NCI-H1048 (cell line): Measurements from ENCODE around the gene NEK11.
A peak's percentile ranks its signal among the peaks of the same experiment; 100 is the strongest.
"Not testable (repeated sequence)": the region's sequence is repeated elsewhere in the genome, so short reads cannot be mapped to it uniquely, and the experiment has no call there.

Experiments used
- DNase-seq: peaks from one replicate; lab custom pipeline; 2025; lab: John Stamatoyannopoulos, UW

NEK11 gene

GRCh38 chr3:131038326-131038725 lies 11.6 kb downstream of the NEK11 start:
- DNase-seq = no peak

- DNase-seq = not testable (repeated sequence)
These were observed 15.8 kb downstream of the NEK11 start for GRCh38 chr3:131042271-131042985.

- DNase-seq = peak; percentile 23
These were observed 20.9 kb downstream of the NEK11 start for GRCh38 chr3:131047582-131047981.

- DNase-seq = no peak
These were observed 21.4 kb downstream of the NEK11 start for GRCh38 chr3:131048030-131048429.

- no peak for DNase-seq
These were observed 23.3 kb downstream of the NEK11 start for GRCh38 chr3:131050001-131050400.

- DNase-seq = no peak
These were observed 26.6 kb downstream of the NEK11 start for GRCh38 chr3:131053043-131053859.

GRCh38 chr3:131067983-131068382 lies 41.3 kb downstream of the NEK11 start:
- no peak for DNase-seq

- DNase-seq = no peak
These were observed 45.5 kb downstream of the NEK11 start for GRCh38 chr3:131072099-131072559.

- no peak for DNase-seq
These were observed 46.2 kb downstream of the NEK11 start for GRCh38 chr3:131072845-131073244.

- DNase-seq = no peak
These were observed 49.1 kb downstream of the NEK11 start for GRCh38 chr3:131075632-131076328.

GRCh38 chr3:131077904-131078303 lies 51.2 kb downstream of the NEK11 start:
- no peak for DNase-seq

- DNase-seq = no peak
These were observed 52.4 kb downstream of the NEK11 start for GRCh38 chr3:131079086-131079485.

GRCh38 chr3:131081224-131081623 lies 54.5 kb downstream of the NEK11 start:
- no peak for DNase-seq

- DNase-seq = no peak
These were observed 55.6 kb downstream of the NEK11 start for GRCh38 chr3:131082246-131082645.

GRCh38 chr3:131082871-131083863 lies 56.5 kb downstream of the NEK11 start:
- no peak for DNase-seq

GRCh38 chr3:131091768-131092167 lies 65.1 kb downstream of the NEK11 start:
- no peak for DNase-seq

- DNase-seq = no peak
These were observed 81.2 kb downstream of the NEK11 start for GRCh38 chr3:131107637-131108433.

GRCh38 chr3:131109156-131109555 lies 82.5 kb downstream of the NEK11 start:
- DNase-seq = no peak

GRCh38 chr3:131110087-131110486 lies 83.4 kb downstream of the NEK11 start:
- no peak for DNase-seq

- no peak for DNase-seq
These were observed 87.6 kb downstream of the NEK11 start for GRCh38 chr3:131114256-131114655.

GRCh38 chr3:131125684-131126083 lies 99.0 kb downstream of the NEK11 start:
- no peak for DNase-seq
